ENCODE measurements around the gene SYTL3.

DNA sequence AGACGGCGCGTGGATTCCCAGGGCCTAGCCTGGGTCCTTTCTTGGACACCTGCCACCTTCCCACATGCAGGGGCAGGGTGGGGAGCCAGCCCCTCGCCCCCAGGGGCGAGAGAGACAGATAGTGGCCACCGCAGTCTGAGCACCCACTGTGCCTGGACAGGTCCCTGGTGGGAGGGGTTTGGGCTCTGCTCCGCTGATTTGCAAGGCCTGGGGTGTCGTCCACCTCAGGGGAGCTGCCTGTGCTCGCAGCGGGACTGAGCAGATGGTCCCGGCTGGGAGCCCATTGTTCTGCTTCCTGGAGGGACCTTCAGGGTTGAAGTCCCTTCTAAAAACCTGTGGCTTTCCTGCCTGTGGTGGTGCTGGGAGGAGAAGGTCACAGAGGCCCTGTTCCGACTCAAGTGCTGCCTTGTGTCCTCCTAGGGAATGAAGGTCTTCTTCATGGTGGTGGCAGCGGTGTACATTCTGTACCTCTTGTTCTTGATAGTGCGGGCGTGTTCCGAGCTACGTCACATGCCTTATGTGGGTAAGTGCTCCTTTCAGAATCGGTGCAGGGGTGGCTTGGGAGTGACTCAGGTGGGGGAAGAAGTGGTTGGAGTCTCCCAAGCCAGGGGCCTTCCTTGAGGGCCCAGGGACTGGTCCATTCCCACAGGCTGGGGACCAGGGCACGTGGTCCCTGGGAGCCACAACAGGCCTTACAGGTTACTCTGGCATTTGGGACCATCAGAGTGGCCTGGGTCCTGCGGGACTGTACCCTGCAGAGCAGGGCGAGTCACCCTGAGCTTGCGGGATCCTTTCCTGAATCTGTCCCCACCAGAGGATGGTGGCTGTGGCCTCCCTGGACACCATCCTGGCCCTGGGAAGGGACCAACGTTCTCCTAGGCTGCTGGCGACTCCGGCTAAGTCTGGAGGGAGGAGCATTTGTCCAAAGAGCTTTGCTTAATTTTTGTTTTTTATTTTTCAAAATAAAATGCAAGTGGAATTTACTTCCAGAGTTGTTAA lies 24.9 kb upstream of the SYTL3 start:
- TF ChIP-seq EZH2 (IDR thresholded peaks at IDR 0.05; ENCODE audit: low read depth) = no peak
- TF ChIP-seq, protein P1, sequence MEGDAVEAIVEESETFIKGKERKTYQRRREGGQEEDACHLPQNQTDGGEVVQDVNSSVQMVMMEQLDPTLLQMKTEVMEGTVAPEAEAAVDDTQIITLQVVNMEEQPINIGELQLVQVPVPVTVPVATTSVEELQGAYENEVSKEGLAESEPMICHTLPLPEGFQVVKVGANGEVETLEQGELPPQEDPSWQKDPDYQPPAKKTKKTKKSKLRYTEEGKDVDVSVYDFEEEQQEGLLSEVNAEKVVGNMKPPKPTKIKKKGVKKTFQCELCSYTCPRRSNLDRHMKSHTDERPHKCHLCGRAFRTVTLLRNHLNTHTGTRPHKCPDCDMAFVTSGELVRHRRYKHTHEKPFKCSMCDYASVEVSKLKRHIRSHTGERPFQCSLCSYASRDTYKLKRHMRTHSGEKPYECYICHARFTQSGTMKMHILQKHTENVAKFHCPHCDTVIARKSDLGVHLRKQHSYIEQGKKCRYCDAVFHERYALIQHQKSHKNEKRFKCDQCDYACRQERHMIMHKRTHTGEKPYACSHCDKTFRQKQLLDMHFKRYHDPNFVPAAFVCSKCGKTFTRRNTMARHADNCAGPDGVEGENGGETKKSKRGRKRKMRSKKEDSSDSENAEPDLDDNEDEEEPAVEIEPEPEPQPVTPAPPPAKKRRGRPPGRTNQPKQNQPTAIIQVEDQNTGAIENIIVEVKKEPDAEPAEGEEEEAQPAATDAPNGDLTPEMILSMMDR (conservative IDR thresholded peaks at IDR 0.05) = no peak
